Stimulated activated CD4-positive, alpha-beta T cell treated with anti-CD3 and anti-CD28 coated beads, Interleukin-4, amount 100 ng/mL, for 48 hours (primary cell): Measurements from ENCODE around the gene SH2D4B.

Experiments used
- DNase-seq, 2 donors: peaks; one replicate each; pipeline ENCODE4 v3.0.0-alpha.2; 2020; ENCODE audit warnings: low read depth in 2 of 2

SH2D4B gene

GRCh38 chr10:80504158-80504811, 33.4 kb upstream of the SH2D4B start:
- DNase-seq, result no peak

GRCh38 chr10:80504897-80505465, 32.7 kb upstream of the SH2D4B start:
- no peak for DNase-seq

GRCh38 chr10:80506189-80506575, 31.5 kb upstream of the SH2D4B start:
- no peak for DNase-seq

GRCh38 chr10:80506836-80507487, 30.7 kb upstream of the SH2D4B start:
- DNase-seq, result no peak

- DNase-seq, result no peak
Observed at GRCh38 chr10:80509108-80509402, 28.6 kb upstream of the SH2D4B start.

GRCh38 chr10:80509403-80510161, 28.1 kb upstream of the SH2D4B start:
- DNase-seq, result no peak

- DNase-seq, result no peak
Observed at GRCh38 chr10:80512031-80512526, 25.6 kb upstream of the SH2D4B start.

- DNase-seq, result no peak
Observed at GRCh38 chr10:80513106-80513505, 24.6 kb upstream of the SH2D4B start.

GRCh38 chr10:80515511-80515910, 22.2 kb upstream of the SH2D4B start:
- no peak for DNase-seq

- no peak for DNase-seq
Observed at GRCh38 chr10:80515941-80516340, 21.8 kb upstream of the SH2D4B start.

GRCh38 chr10:80516506-80517075, 21.1 kb upstream of the SH2D4B start:
- DNase-seq, result no peak

GRCh38 chr10:80517416-80518142, 20.1 kb upstream of the SH2D4B start:
- no peak for DNase-seq

GRCh38 chr10:80518143-80518806, 19.4 kb upstream of the SH2D4B start:
- no peak for DNase-seq

GRCh38 chr10:80518807-80519360, 18.8 kb upstream of the SH2D4B start:
- no peak for DNase-seq

- DNase-seq, result no peak
Observed at GRCh38 chr10:80519936-80520650, 17.6 kb upstream of the SH2D4B start.

- no peak for DNase-seq
Observed at GRCh38 chr10:80520661-80521470, 16.8 kb upstream of the SH2D4B start.

- DNase-seq, result no peak
Observed at GRCh38 chr10:80522756-80523363, 14.8 kb upstream of the SH2D4B start.

- DNase-seq, result no peak
Observed at GRCh38 chr10:80523773-80524172, 13.9 kb upstream of the SH2D4B start.
